Activated naive CD8-positive, alpha-beta T cell treated with anti-CD3 and anti-CD28 coated beads, Interleukin-2, amount 10 ng/mL, durations not matched to agents 7 days and 5 days (primary cell): ENCODE data around the gene RPP30. TPM values are rescaled to one million over a fixed set of nuclear protein-coding genes. Genes with fewer than 3 reads are reported as not detected.
A peak's percentile ranks its signal among the peaks of the same experiment; 100 is the strongest.

ENCODE experiments used
- ATAC-seq: fragments of 150-1000 bp; cut with Tn5 transposase; one replicate; pipeline ENCODE4 v1.10.0; 2021; ENCODE audit warnings: low read depth, moderate library complexity
- POLR2A ChIA-PET: fragments of 350-600 bp; sonication (Branson Sonifier 250); formaldehyde crosslinking; loops from one replicate; lab custom pipeline; 2021; ENCODE audit warnings: antibody characterized with exemption; lab: Charles Lee
- DNase-seq: peaks from one replicate; pipeline ENCODE4 v3.0.0; 2021
- H3K27ac Mint-ChIP-seq: one replicate; pipeline ENCODE4 v1.8.0; 2022; ENCODE audit warnings: mild to moderate bottlenecking, mixed read lengths
- H3K27me3 Mint-ChIP-seq: one replicate; pipeline ENCODE4 v1.8.0; 2022; ENCODE audit warnings: mild to moderate bottlenecking, moderate library complexity, mixed read lengths
- H3K36me3 Mint-ChIP-seq: one replicate; pipeline ENCODE4 v1.8.0; 2021; ENCODE audit warnings: mild to moderate bottlenecking, mixed read lengths
- H3K4me1 Mint-ChIP-seq: one replicate; pipeline ENCODE4 v1.8.0; 2021; ENCODE audit warnings: mixed read lengths
- H3K4me3 Mint-ChIP-seq: one replicate; pipeline ENCODE4 v1.8.0; 2022; ENCODE audit warnings: mild to moderate bottlenecking, moderate library complexity, mixed read lengths
- H3K9me3 Mint-ChIP-seq: one replicate; pipeline ENCODE4 v1.8.0; 2021; ENCODE audit warnings: mixed read lengths
- total RNA-seq, 2 experiments: library from RNA; stranded (reverse); gene quantifications; one replicate each; pipeline ENCODE4 v1.2.3, GENCODE V29; 2021

Gene RPP30
- total RNA-seq: 10 to 100 TPM; 36.5 to 41.4 TPM

DNA sequence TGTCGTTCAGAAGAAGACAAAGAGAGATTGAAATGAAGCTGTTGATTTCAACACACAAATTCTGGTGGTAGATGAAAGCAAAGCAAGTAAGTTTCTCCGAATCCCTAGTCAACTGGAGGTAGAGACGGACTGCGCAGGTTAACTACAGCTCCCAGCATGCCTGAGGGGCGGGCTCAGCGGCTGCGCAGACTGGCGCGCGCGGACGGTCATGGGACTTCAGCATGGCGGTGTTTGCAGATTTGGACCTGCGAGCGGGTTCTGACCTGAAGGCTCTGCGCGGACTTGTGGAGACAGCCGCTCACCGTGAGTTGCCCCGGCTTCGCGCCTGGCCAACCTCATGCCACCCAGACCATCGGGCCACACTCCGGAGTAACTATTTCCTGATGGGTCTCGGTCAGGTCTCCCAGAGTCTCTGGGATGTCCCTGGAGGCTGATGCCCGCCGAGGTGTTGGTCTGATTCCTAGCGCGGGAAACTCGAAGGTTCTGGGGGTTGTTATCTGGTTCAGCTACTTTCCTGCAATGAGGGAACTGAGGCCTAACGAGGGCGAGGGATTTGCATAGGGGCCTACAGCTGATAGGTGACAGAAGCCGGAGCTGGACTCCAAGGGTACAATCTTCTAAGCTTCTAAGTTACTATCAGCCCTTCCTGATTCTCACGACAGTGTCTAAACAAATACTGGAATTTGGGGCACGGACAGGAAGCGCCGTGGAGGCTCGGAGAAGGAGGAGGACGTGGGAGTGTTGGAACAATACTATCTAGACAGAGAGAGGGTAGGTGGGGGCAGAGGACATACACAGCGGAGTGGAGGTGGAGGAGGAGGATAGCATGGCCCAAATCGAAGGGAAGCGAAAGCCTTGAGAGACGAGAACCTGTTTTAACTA, at the start of gene RPP30:
Gene RPP30 (plus strand): TSS at position 209 of the 882 bp plus-strand sequence. CDS start 13 bp downstream, at position 222.
- H3K4me3 Mint-ChIP-seq: peak within 1 kb of the TSS; percentile 95
- H3K9me3 Mint-ChIP-seq: peaks cover 5% of the 10 kb centered on the region
- H3K4me1 Mint-ChIP-seq: peaks cover 25% of the 10 kb centered on the region
- ATAC-seq: peak; percentile 99
- H3K27me3 Mint-ChIP-seq: peaks cover 32% of the 10 kb centered on the region
- peaks cover 9% of the 10 kb centered on the region for H3K36me3 Mint-ChIP-seq
- peak within 1 kb of the TSS; percentile 85 for H3K27ac Mint-ChIP-seq
- DNase-seq: peak; percentile 83
- POLR2A ChIA-PET: no interaction called here

DNA sequence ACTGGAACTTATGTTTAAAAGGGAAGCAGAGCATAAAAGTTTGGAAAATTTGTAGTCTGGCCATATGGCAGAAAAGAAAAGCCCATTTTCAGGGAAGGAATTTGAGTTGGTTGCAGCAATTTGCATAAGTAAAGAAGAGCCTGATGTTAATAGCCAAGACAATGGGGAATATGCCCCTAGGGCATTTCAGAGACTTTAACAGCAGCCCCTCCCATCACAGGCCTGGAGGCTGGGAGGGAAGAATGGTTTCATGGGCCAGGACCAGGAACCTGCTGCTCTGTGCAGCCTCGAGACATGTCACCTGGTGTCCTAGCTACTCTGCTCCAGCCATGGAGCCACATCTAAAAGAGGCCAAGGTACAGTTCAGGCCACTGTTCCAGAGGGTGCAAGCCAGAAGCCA, 49.3 kb upstream of the RPP30 start:
- POLR2A ChIA-PET: no interaction called here
- ATAC-seq: no peak
- no peak for DNase-seq
- Mint-ChIP-seq H3K4me1 (no peaks in the 10 kb centered on the region), H3K36me3 (no peaks in the 10 kb centered on the region), H3K27me3 (peaks cover 10% of the 10 kb centered on the region), H3K9me3 (no peaks in the 10 kb centered on the region), H3K27ac (no peak overlapping the region), H3K4me3 (no peak overlapping the region)

DNA sequence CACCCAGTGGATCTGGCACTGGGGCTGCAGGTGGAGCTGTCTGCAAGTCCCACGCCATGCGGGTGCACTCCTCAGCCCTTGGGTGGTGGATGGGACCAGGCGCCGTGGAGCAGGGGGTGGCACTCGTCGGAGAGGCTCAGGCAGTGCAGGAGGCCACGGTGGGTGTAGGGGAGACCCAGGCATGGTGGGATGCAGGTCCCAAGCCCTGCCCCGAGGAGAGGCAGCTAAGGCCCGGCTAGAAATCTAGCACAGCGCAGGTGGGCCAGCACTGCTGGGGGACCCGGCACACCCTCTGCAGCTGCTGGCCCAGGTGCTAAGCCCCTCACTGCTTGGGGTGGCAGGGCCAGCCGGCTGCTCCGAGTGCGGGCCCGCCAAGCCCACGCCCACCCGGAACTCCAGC, 39.7 kb upstream of the RPP30 start:
- Mint-ChIP-seq H3K27me3 (peaks cover 8% of the 10 kb centered on the region), H3K9me3 (no peaks in the 10 kb centered on the region), H3K36me3 (no peaks in the 10 kb centered on the region), H3K4me1 (no peaks in the 10 kb centered on the region), H3K4me3 (no peak overlapping the region), H3K27ac (no peak overlapping the region)
- no peak for DNase-seq
- ATAC-seq: no peak
- POLR2A ChIA-PET: no interaction called here

DNA sequence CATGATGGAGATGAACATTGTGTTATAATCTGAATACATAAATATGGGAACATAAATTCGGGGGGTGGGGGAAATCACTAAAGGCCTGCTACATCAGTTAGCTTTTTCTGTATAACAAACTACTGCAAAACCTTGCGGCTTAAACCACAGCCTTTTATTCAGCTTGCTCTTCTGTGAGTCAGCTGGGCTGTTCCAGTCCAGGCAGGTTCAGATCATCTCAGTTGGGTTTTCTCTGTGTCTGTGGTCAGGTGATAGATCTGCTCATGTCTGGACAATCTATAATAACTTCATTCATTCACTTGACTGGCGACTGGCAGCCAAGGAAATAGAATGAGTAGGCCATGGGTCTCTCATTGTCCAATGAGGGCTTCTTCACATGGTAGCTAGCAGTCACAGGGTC, 37.4 kb upstream of the RPP30 start:
- no peak for ATAC-seq
- no peak overlapping the region for H3K27ac Mint-ChIP-seq
- H3K9me3 Mint-ChIP-seq: no peaks in the 10 kb centered on the region
- H3K27me3 Mint-ChIP-seq: peaks cover 8% of the 10 kb centered on the region
- POLR2A ChIA-PET: no interaction called here
- H3K36me3 Mint-ChIP-seq: no peaks in the 10 kb centered on the region
- H3K4me1 Mint-ChIP-seq: no peaks in the 10 kb centered on the region
- no peak for DNase-seq
- no peak overlapping the region for H3K4me3 Mint-ChIP-seq

DNA sequence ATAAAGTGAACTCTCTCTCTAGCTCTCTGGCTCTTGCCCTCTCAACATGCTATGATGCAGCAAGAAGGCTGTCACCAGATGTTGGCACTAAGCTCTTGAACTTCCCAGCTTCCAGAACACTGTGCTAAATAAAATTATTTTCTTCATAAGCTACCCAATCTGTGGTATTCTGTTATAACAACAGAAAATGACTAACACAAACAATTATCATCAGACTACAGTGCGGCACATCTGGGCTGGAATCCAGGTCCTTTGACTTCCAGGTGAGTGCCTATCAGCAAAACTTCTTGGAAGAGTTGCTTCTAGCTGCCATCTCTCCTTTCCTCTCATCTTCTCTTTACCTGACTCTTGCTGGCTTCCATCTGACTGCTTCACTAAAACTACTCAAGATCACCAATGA, 34.3 kb upstream of the RPP30 start:
- Mint-ChIP-seq H3K27me3 (peaks cover 6% of the 10 kb centered on the region), H3K9me3 (no peaks in the 10 kb centered on the region), H3K36me3 (no peaks in the 10 kb centered on the region), H3K4me1 (no peaks in the 10 kb centered on the region), H3K4me3 (no peak overlapping the region), H3K27ac (no peak overlapping the region)
- ATAC-seq (no peak), DNase-seq (no peak)
- POLR2A ChIA-PET: no interaction called here

DNA sequence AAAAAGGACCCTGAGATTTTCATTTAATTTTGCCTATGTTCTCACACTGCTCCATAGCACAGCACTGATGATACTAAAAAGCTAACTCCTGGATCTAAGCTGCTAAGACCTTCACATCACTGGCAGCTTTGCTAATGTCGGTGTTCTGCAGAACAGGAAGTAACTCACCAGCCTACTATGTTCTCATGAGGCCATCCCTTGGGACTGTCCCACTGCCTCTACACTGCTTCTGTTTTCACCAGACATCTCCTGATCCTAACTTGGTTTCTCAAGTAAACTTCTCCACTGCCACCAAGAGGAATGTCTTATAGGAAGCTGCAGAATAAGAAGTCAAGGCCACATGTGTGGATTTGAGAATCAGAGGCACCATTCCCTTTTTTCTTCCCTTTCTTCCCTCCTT, 29.0 kb upstream of the RPP30 start:
- no peaks in the 10 kb centered on the region for H3K36me3 Mint-ChIP-seq
- DNase-seq (no peak), ATAC-seq (no peak)
- H3K27ac Mint-ChIP-seq: no peak overlapping the region
- no peak overlapping the region for H3K4me3 Mint-ChIP-seq
- POLR2A ChIA-PET: no interaction called here
- no peaks in the 10 kb centered on the region for H3K4me1 Mint-ChIP-seq
- H3K27me3 Mint-ChIP-seq: peaks cover 16% of the 10 kb centered on the region
- no peaks in the 10 kb centered on the region for H3K9me3 Mint-ChIP-seq

DNA sequence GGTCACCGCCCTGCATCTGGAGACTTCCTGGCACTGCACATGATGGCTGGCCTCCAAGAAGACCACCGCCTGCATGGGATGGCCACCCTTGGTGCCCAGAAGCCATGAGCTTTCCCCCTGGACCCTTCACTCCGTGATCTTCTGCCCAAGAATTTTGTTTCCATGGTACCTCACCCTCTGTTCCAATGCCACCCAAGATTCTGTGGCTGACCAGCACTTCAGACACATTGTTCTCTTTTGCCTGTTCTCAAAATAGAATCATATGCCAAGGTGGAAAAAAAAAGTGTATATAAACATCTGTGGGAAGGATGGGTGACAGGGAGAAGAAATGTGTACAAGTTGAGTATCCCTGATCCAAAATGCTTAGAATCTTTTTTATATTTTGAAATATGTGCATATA, 26.0 kb upstream of the RPP30 start:
- H3K9me3 Mint-ChIP-seq: peaks cover 5% of the 10 kb centered on the region
- peaks cover 16% of the 10 kb centered on the region for H3K27me3 Mint-ChIP-seq
- H3K27ac Mint-ChIP-seq: no peak overlapping the region
- POLR2A ChIA-PET: no interaction called here
- H3K36me3 Mint-ChIP-seq: peaks cover 1% of the 10 kb centered on the region
- DNase-seq (no peak), ATAC-seq (no peak)
- H3K4me3 Mint-ChIP-seq: no peak overlapping the region
- H3K4me1 Mint-ChIP-seq: no peaks in the 10 kb centered on the region

DNA sequence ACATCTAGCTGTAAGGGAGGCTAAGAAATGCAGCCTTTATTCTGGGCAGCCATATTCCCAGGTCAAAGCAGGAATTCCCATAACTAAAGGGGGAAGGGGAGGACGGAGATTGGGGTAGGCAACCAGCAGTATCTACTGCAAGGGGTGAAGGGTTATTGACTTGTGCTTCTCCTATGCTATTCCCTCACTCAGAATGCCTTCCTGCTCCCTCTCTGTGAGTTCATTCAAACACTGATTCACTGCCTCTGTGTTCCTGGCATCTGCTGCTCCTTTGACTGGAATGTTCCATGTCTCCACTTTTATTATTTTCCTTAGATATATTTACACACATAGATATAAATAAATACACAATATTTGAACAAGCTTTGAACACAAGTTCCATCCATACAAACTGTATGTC, 25.0 kb upstream of the RPP30 start:
- Mint-ChIP-seq H3K27me3 (peaks cover 19% of the 10 kb centered on the region), H3K4me3 (no peak overlapping the region), H3K36me3 (peaks cover 1% of the 10 kb centered on the region), H3K9me3 (peaks cover 10% of the 10 kb centered on the region), H3K27ac (no peak overlapping the region), H3K4me1 (no peaks in the 10 kb centered on the region)
- ATAC-seq: no peak
- POLR2A ChIA-PET: no interaction called here
- DNase-seq: no peak

DNA sequence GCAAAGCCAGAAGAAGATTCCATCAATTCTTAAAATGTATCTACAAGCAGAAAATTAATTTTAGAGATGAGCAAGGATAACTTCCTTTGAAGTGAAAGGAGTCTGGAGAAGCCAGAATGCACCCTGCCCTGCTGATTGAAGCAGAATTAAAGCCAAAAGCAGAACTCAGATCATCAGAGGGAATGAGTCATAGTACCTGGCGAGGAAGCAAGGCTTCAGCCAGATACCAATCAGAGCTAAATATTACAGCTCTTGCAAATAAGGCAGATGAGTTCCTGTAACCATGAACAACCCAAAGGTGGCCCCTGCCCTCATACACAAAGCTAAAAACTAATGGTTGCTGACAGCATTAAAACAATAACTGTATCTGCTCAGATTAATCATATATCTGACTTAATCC, 24.3 kb upstream of the RPP30 start:
- H3K36me3 Mint-ChIP-seq: peaks cover 1% of the 10 kb centered on the region
- DNase-seq: no peak
- peaks cover 23% of the 10 kb centered on the region for H3K27me3 Mint-ChIP-seq
- H3K4me1 Mint-ChIP-seq: no peaks in the 10 kb centered on the region
- ATAC-seq: peak; percentile 45
- H3K4me3 Mint-ChIP-seq: no peak overlapping the region
- H3K9me3 Mint-ChIP-seq: peaks cover 11% of the 10 kb centered on the region
- no peak overlapping the region for H3K27ac Mint-ChIP-seq
- POLR2A ChIA-PET: no interaction called here

DNA sequence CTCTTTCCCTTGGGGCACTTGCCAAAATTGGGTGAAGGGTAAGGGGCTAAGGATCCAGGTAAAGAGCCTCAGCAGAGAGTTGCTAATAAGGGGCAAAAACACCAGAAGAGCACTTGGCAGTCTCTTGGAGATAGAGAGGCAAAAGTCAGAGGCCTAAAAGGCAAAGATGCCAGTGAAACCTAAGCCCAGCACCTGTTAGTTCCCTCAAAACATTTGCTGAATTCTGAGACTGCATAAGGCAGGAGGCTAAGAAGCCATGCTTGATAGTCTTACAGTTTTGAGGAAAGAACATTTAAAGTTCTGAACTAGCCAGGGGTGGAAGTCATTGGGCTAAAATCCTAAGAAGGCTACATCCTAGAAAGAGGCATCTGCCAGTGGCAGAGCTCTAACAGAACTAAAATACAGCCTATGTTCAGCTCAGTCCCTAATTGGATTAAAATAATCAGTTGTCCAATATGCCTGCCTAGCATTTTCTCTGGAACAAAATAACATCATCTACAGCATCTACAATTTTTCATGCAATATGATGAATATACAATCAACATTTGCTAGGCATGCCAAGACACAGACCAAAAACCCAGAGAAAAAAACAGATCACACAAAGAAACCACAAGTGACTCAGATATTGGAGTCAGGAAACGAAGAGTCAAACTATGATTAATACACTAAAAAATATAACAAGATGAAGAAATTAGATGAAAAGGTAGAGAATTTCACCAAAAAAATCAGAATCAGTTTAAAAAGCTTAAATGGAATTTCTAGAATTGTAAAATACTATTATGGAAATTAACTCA, 21.6 kb upstream of the RPP30 start:
- peaks cover 31% of the 10 kb centered on the region for H3K27me3 Mint-ChIP-seq
- no peak for DNase-seq
- H3K4me1 Mint-ChIP-seq: no peaks in the 10 kb centered on the region

DNA sequence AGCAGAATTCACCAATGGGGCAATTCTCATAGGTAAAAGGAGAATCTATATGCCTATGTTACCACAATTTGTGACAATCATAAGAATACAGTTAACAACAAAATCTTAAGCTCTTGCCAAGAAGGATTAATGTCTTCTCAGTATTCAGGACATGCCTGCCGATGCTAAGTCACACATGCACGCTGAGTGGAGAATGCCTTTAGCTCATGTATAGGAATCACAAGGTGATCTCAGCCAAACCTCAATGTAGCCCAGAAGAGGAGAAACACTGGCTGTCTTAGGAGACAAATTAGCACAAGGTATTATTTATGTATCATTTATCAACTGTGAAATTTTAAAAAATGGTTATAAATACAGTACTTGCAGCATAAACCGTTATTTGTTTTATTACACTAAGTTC, 16.6 kb upstream of the RPP30 start:
- POLR2A ChIA-PET: no interaction called here
- H3K4me1 Mint-ChIP-seq: peaks cover 6% of the 10 kb centered on the region
- peaks cover 10% of the 10 kb centered on the region for H3K9me3 Mint-ChIP-seq
- no peak overlapping the region for H3K4me3 Mint-ChIP-seq
- peaks cover 1% of the 10 kb centered on the region for H3K36me3 Mint-ChIP-seq
- no peak for ATAC-seq
- no peak for DNase-seq
- peaks cover 63% of the 10 kb centered on the region for H3K27me3 Mint-ChIP-seq
- H3K27ac Mint-ChIP-seq: no peak overlapping the region

More for the DNA sequence above, 21.6 kb upstream of the RPP30 start:
- POLR2A ChIA-PET: no interaction called here
- H3K27ac Mint-ChIP-seq: no peak overlapping the region
- no peak overlapping the region for H3K4me3 Mint-ChIP-seq
- ATAC-seq: no peak
- peaks cover 11% of the 10 kb centered on the region for H3K9me3 Mint-ChIP-seq
- H3K36me3 Mint-ChIP-seq: peaks cover 1% of the 10 kb centered on the region

DNA sequence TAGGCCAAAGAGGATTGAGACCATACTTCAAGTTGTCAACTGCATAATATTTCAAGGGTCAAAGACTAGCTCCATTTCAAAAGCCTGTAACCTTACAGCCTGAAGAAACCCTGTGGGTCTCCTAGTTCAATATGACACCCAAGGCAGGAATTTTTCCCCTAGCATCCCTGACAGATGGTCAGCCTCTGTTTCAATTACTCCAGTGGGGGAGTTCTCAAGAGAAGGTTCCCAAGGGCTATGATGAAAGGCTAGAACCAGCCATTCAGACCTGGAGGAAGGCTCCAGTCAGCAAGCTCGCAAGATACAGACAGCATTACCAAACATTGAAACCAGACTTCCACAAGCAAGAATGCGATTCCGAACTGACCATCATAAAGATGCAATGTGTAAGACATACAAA, 15.5 kb upstream of the RPP30 start:
- Mint-ChIP-seq H3K27ac (no peak overlapping the region), H3K4me1 (peaks cover 6% of the 10 kb centered on the region), H3K4me3 (peak overlapping the region; percentile 22), H3K36me3 (no peaks in the 10 kb centered on the region), H3K27me3 (peaks cover 67% of the 10 kb centered on the region), H3K9me3 (peaks cover 2% of the 10 kb centered on the region)
- DNase-seq: no peak
- POLR2A ChIA-PET: no interaction called here
- no peak for ATAC-seq

DNA sequence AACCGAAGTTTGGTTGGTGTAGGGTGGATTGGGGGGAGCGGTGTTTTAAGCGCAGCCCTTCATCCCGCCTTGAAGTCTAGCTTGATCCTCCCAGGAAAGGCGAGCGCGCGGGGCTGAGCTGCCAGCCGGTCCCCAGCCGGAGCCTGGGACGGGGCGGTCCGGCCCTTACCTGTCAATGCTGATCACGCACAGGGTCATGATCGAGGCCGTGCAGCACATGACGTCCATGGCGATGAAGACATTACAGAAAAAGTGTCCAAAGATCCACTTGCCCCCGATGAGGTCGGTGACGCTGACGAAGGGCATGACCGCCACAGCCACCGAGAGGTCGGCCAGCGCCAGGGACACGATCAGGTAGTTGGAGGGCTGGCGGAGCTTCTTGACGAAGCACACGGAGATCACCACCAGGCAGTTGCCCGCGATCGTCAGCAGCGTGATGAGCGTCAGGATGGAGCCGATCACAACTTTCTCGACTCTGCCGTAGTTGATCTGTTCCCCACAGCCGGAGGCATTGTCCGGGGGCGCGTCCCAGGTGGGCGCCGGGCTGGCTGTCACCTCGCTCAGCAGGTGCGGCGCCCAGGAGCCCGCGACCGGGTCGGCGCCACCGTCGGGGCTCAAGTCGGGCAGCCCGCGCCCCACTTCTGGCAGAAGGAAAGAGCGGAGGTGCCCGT, 14.7 kb upstream of the RPP30 start:
- DNase-seq: peak; percentile 35
- H3K27me3 Mint-ChIP-seq: peaks cover 73% of the 10 kb centered on the region
- POLR2A ChIA-PET: no interaction called here
- peak; percentile 20 for ATAC-seq
- H3K36me3 Mint-ChIP-seq: no peaks in the 10 kb centered on the region
- peak overlapping the region; percentile 23 for H3K27ac Mint-ChIP-seq
- peaks cover 6% of the 10 kb centered on the region for H3K4me1 Mint-ChIP-seq
- no peaks in the 10 kb centered on the region for H3K9me3 Mint-ChIP-seq
- peak overlapping the region; percentile 84 for H3K4me3 Mint-ChIP-seq
